H9 (cell line): ENCODE measurements around the gene FBXO48. TPM values are rescaled to one million over a fixed set of nuclear protein-coding genes. Genes with fewer than 3 reads are reported as not detected.

Source experiments
- DNase-seq: peaks from one replicate; pipeline ENCODE4 v3.0.0-alpha.2; 2017
- H2AFZ ChIP-seq: one replicate; pipeline ENCODE4 v1.6.1; 2013; ENCODE audit warnings: mild to moderate bottlenecking, low read length, control low read depth, moderate library complexity
- H2AK5ac ChIP-seq: 2 replicates; pipeline ENCODE4 v1.6.1; 2013; ENCODE audit warnings: low read length, control low read depth, mixed read lengths; ENCODE audit not compliant: insufficient read length
- H2BK120ac ChIP-seq: one replicate; pipeline ENCODE4 v1.6.1; 2013; ENCODE audit warnings: low read depth, mild to moderate bottlenecking, low read length, control low read depth, inconsistent platforms; ENCODE audit not compliant: poor library complexity, severe bottlenecking
- H2BK12ac ChIP-seq: 2 replicates; pipeline ENCODE4 v1.6.1; 2013; ENCODE audit warnings: low read length, control low read depth, mixed read lengths, low read depth; ENCODE audit not compliant: insufficient read length
- H2BK15ac ChIP-seq: 2 replicates; pipeline ENCODE4 v1.6.1; 2013; ENCODE audit warnings: low read depth, low read length, control low read depth
- H2BK20ac ChIP-seq: one replicate; pipeline ENCODE4 v1.6.1; 2013; ENCODE audit warnings: low read depth, mild to moderate bottlenecking, low read length, control low read depth, inconsistent platforms; ENCODE audit not compliant: poor library complexity, severe bottlenecking
- H2BK5ac ChIP-seq: 2 replicates; pipeline ENCODE4 v1.6.1; 2013; ENCODE audit warnings: low read length, control low read depth, mixed read lengths; ENCODE audit not compliant: insufficient read length
- H3K14ac ChIP-seq: 2 replicates; pipeline ENCODE4 v1.6.1; 2013; ENCODE audit warnings: low read length, control low read depth; ENCODE audit not compliant: insufficient read depth
- H3K18ac ChIP-seq: 2 replicates; pipeline ENCODE4 v1.6.1; 2013; ENCODE audit warnings: low read depth, mild to moderate bottlenecking, mixed read lengths, low read length, control low read depth; ENCODE audit not compliant: insufficient read length
- H3K23ac ChIP-seq: 2 replicates; pipeline ENCODE4 v1.6.1; 2013; ENCODE audit warnings: low read length, control low read depth, mixed read lengths, low read depth; ENCODE audit not compliant: insufficient read length
- H3K23me2 ChIP-seq: 2 replicates; pipeline ENCODE4 v1.6.1; 2013; ENCODE audit warnings: low read depth, mild to moderate bottlenecking, mixed read lengths, low read length, control low read depth; ENCODE audit not compliant: insufficient read length, poor library complexity, severe bottlenecking
- H3K27ac ChIP-seq: 2 replicates; pipeline ENCODE4 v1.5.1; 2013; ENCODE audit warnings: low read length, control low read depth, mixed read lengths, low read depth; ENCODE audit not compliant: insufficient read length
- H3K27me3 ChIP-seq: 2 replicates; pipeline ENCODE4 v1.6.1; 2013; ENCODE audit warnings: low read length, control low read depth, inconsistent platforms; ENCODE audit not compliant: insufficient read depth
- H3K4ac ChIP-seq: 2 replicates; pipeline ENCODE4 v1.6.1; 2013; ENCODE audit warnings: low read depth, mild to moderate bottlenecking, control low read depth, inconsistent platforms, low read length, moderate library complexity
- H3K4me1 ChIP-seq: 2 replicates; pipeline ENCODE4 v1.6.1; 2013; ENCODE audit warnings: low read length, control low read depth, inconsistent platforms; ENCODE audit not compliant: insufficient read depth
- H3K4me2 ChIP-seq: 2 replicates; pipeline ENCODE4 v1.6.1; 2013; ENCODE audit warnings: low read length, control low read depth, mixed read lengths; ENCODE audit not compliant: insufficient read length, insufficient read depth
- H3K56ac ChIP-seq: 2 replicates; pipeline ENCODE4 v1.6.1; 2013; ENCODE audit warnings: low read depth, mild to moderate bottlenecking, mixed read lengths, low read length, control low read depth; ENCODE audit not compliant: insufficient read length
- H3K79me1 ChIP-seq: 2 replicates; pipeline ENCODE4 v1.6.1; 2013; ENCODE audit warnings: low read depth, mild to moderate bottlenecking, moderate library complexity, low read length, control low read depth, inconsistent platforms; ENCODE audit not compliant: insufficient read depth, poor library complexity, severe bottlenecking
- H3K79me2 ChIP-seq: 2 replicates; pipeline ENCODE4 v1.6.1; 2013; ENCODE audit warnings: low read length, control low read depth, inconsistent platforms; ENCODE audit not compliant: insufficient read depth
- H3K9ac ChIP-seq: 2 replicates; pipeline ENCODE4 v1.6.1; 2013; ENCODE audit warnings: low read length, control low read depth, mixed read lengths; ENCODE audit not compliant: insufficient read length; ENCODE audit errors: extremely low read depth
- H3K9me3 ChIP-seq: one replicate; pipeline ENCODE4 v1.6.1; 2013; ENCODE audit warnings: low read depth, low read length, inconsistent platforms; ENCODE audit not compliant: control insufficient read depth
- H3T11ph ChIP-seq: one replicate; pipeline ENCODE4 v1.6.1; 2013; ENCODE audit warnings: mild to moderate bottlenecking, low read length, control low read depth, inconsistent platforms
- H4K20me1 ChIP-seq: one replicate; pipeline ENCODE4 v1.6.1; 2013; ENCODE audit not compliant: control insufficient read depth, insufficient read length, insufficient read depth
- H4K5ac ChIP-seq: 2 replicates; pipeline ENCODE4 v1.6.1; 2013; ENCODE audit warnings: low read depth, mild to moderate bottlenecking, mixed read lengths, low read length, control low read depth; ENCODE audit not compliant: insufficient read length
- H4K8ac ChIP-seq: replicated peaks from 2 replicates; pipeline ENCODE4 v1.6.1; 2013; ENCODE audit warnings: low read length, control low read depth, mixed read lengths, low read depth; ENCODE audit not compliant: insufficient read length
- H4K91ac ChIP-seq: 2 replicates; pipeline ENCODE4 v1.6.1; 2013; ENCODE audit warnings: low read depth, mild to moderate bottlenecking, moderate library complexity, mixed read lengths, low read length, control low read depth; ENCODE audit not compliant: insufficient read length
- H3K27ac Mint-ChIP-seq, 3 experiments: 2 replicates in 2 of 3; 3 replicates in 1 of 3; pipeline ENCODE4 v1.8.0; 2020 to 2021; ENCODE audit warnings: mixed read lengths in 3 of 3, mild to moderate bottlenecking in 1 of 3, moderate library complexity in 1 of 3
- H3K27me3 Mint-ChIP-seq: 2 replicates; pipeline ENCODE4 v1.8.0; 2021; ENCODE audit warnings: low read depth, mild to moderate bottlenecking, moderate library complexity, mixed read lengths
- H3K36me3 Mint-ChIP-seq, 3 experiments: 2 replicates in 2 of 3; 3 replicates in 1 of 3; pipeline ENCODE4 v1.8.0; 2020 to 2021; ENCODE audit warnings: low read depth in 3 of 3, mixed read lengths in 3 of 3; ENCODE audit not compliant: insufficient read depth in 1 of 3
- H3K4me1 Mint-ChIP-seq, 2 experiments: 2 replicates each; pipeline ENCODE4 v1.8.0; 2020; ENCODE audit warnings: mixed read lengths in 2 of 2
- H3K4me3 Mint-ChIP-seq, 2 experiments: 2 replicates in 1 of 2; 3 replicates in 1 of 2; pipeline ENCODE4 v1.8.0; 2020 to 2021; ENCODE audit warnings: mild to moderate bottlenecking in 2 of 2, mixed read lengths in 2 of 2, moderate library complexity in 1 of 2
- H3K9me3 Mint-ChIP-seq, 2 experiments: 2 replicates in 1 of 2; 3 replicates in 1 of 2; pipeline ENCODE4 v1.8.0; 2020; ENCODE audit warnings: mild to moderate bottlenecking in 2 of 2, mixed read lengths in 2 of 2, moderate library complexity in 1 of 2
- WGBS: extraction: QIAGEN DNeasy Blood & Tissue Kit; methylation state at CpG from one replicate; pipeline ENCODE4 v1.1.7; 2013; ENCODE audit warnings: missing lambda C conversion rate, low lambda C conversion rate, mixed read lengths; ENCODE audit not compliant: insufficient read length; ENCODE audit errors: extremely low coverage; 5-methylcytosine and 5-hydroxymethylcytosine counted together
- total RNA-seq: library from RNA; stranded (reverse); gene quantifications from 2 replicates; pipeline ENCODE4 v1.2.1, GENCODE V29; 2021
- TF ChIP-seq, protein P1 (sequence below): fragments of 200-600 bp; sonication (generic); conservative IDR thresholded peaks from 3 replicates; pipeline ENCODE4 v1.8.0; 2021; ENCODE audit warnings: antibody characterized with exemption, mild to moderate bottlenecking

FBXO48 gene
- total RNA-seq, 1 experiment from 2014 or later, result 1.4 TPM

DNA sequence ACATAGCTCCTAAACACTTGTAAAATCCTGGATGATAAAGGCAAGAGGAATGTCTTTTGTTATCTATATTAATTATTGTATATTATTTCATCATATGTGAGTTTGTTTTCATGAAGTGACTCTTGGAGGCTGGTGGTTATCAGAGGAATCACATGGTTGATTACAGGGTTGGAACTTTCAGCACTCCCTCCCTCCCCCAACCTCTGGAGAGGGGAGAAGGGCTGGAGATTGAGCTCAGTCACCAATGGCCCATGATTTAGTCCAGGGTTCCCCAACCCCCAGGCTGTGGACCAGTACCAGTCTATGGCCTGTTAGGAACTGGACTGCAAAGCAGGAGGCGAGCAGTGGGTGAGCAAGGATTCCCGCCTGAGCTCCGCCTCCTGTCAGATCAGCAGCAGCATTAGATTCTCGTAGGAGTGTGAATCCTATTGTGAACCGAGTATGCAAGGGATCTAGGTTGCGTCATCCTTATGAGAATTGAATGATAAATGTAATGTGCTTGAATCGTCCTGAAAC is 37.7 kb downstream of the FBXO48 start:
- H3K36me3 Mint-ChIP-seq, result no peaks in the 10 kb centered on the region
- no peaks in the 10 kb centered on the region; a peak in 3 of 5 replicates for H3K9me3 Mint-ChIP-seq
- Histone ChIP-seq H4K5ac (no peak overlapping the region), H2BK15ac (no peak overlapping the region), H2BK20ac (no peak overlapping the region), H4K20me1 (no peaks in the 10 kb centered on the region), H2BK5ac (no peak overlapping the region), H3K4ac (no peak overlapping the region), H3K9ac (no peak overlapping the region), H4K8ac (no peak overlapping the region), H3K27ac (no peak overlapping the region), H3T11ph (no peak overlapping the region), H3K27me3 (no peaks in the 10 kb centered on the region), H3K18ac (no peak overlapping the region), H3K23me2 (no peaks in the 10 kb centered on the region), H3K56ac (no peak overlapping the region), H3K9me3 (no peaks in the 10 kb centered on the region), H3K14ac (no peak overlapping the region), H2BK12ac (no peak overlapping the region), H3K4me2 (no peak overlapping the region), H3K79me1 (no peaks in the 10 kb centered on the region), H2AK5ac (no peak overlapping the region), H3K79me2 (no peaks in the 10 kb centered on the region), H4K91ac (no peak overlapping the region), H3K23ac (no peak overlapping the region), H2AFZ (no peak overlapping the region), H2BK120ac (no peak overlapping the region), H3K4me1 (no peaks in the 10 kb centered on the region)
- no peaks in the 10 kb centered on the region for H3K27me3 Mint-ChIP-seq
- TF ChIP-seq, protein P1, sequence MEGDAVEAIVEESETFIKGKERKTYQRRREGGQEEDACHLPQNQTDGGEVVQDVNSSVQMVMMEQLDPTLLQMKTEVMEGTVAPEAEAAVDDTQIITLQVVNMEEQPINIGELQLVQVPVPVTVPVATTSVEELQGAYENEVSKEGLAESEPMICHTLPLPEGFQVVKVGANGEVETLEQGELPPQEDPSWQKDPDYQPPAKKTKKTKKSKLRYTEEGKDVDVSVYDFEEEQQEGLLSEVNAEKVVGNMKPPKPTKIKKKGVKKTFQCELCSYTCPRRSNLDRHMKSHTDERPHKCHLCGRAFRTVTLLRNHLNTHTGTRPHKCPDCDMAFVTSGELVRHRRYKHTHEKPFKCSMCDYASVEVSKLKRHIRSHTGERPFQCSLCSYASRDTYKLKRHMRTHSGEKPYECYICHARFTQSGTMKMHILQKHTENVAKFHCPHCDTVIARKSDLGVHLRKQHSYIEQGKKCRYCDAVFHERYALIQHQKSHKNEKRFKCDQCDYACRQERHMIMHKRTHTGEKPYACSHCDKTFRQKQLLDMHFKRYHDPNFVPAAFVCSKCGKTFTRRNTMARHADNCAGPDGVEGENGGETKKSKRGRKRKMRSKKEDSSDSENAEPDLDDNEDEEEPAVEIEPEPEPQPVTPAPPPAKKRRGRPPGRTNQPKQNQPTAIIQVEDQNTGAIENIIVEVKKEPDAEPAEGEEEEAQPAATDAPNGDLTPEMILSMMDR, result no peak
- H3K4me1 Mint-ChIP-seq, result peaks cover 0 to 3% of the 10 kb centered on the region in 2 experiments; a peak in 1 of 4 replicates
- no peak overlapping the region for H3K4me3 Mint-ChIP-seq
- no peak overlapping the region for H3K27ac Mint-ChIP-seq
- no CpG with 5 or more reads among the region's 7 CpGs for WGBS
- no peak for DNase-seq
